Adrenal gland (tissue), 5 donors: Measurements from ENCODE around the gene LRRC4C.

ENCODE experiments used
- POLR2A ChIP-seq, 2 donors: fragments of 450-650 bp; IDR thresholded peaks; one replicate each; pipeline ENCODE4 v1.6.1; 2017; ENCODE audit warnings: antibody characterized with exemption in 2 of 2, mild to moderate bottlenecking in 2 of 2, moderate library complexity in 1 of 2
- TF ChIP-seq, protein P1 (sequence below), 6 experiments: fragments of 450-650 bp in 4 of 6; fragments of 200-600 bp in 2 of 6; sonication (generic) in 1 of 6; IDR thresholded peaks; 1 replicate in 5 of 6; 2 replicates in 1 of 6; pipeline versions ENCODE4 v1.5.1 to v1.8.0; 2016 to 2021; ENCODE audit warnings: antibody characterized with exemption in 6 of 6, mild to moderate bottlenecking in 2 of 6, moderate library complexity in 1 of 6
- donor health status: DM: no; HTN: no; CAD: no.

DNA sequence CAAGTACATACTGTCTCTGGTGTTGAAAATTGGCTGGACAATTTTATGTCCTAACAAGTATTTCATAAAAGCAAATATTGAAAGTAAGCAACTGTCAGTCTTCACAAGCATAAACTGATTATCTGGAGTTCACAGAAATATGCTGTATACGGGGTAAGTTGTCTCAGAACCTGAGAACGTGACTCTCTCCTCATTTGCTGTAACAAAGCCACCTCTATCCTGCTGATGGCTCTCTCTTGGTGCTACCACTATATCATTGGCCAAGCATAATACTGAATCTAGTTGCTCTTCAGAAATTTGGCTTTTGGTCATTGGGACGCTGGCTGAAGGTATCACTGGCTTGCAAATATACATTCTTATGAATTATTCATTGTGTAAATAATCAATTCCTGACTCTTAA lies 1078.0 kb downstream of the LRRC4C start:
- TF ChIP-seq, protein P1, sequence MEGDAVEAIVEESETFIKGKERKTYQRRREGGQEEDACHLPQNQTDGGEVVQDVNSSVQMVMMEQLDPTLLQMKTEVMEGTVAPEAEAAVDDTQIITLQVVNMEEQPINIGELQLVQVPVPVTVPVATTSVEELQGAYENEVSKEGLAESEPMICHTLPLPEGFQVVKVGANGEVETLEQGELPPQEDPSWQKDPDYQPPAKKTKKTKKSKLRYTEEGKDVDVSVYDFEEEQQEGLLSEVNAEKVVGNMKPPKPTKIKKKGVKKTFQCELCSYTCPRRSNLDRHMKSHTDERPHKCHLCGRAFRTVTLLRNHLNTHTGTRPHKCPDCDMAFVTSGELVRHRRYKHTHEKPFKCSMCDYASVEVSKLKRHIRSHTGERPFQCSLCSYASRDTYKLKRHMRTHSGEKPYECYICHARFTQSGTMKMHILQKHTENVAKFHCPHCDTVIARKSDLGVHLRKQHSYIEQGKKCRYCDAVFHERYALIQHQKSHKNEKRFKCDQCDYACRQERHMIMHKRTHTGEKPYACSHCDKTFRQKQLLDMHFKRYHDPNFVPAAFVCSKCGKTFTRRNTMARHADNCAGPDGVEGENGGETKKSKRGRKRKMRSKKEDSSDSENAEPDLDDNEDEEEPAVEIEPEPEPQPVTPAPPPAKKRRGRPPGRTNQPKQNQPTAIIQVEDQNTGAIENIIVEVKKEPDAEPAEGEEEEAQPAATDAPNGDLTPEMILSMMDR (IDR thresholded peaks at IDR 0.05), result no peak
- no peak for TF ChIP-seq POLR2A (IDR thresholded peaks at IDR 0.05)
